HCEC 1CT (cell line): Measurements from ENCODE around the gene CHN2.
A peak's percentile ranks its signal among the peaks of the same experiment; 100 is the strongest.

Experiments used
- DNase-seq: peaks from one replicate; pipeline ENCODE4 v3.0.0-alpha.2; 2017

Gene CHN2

DNA sequence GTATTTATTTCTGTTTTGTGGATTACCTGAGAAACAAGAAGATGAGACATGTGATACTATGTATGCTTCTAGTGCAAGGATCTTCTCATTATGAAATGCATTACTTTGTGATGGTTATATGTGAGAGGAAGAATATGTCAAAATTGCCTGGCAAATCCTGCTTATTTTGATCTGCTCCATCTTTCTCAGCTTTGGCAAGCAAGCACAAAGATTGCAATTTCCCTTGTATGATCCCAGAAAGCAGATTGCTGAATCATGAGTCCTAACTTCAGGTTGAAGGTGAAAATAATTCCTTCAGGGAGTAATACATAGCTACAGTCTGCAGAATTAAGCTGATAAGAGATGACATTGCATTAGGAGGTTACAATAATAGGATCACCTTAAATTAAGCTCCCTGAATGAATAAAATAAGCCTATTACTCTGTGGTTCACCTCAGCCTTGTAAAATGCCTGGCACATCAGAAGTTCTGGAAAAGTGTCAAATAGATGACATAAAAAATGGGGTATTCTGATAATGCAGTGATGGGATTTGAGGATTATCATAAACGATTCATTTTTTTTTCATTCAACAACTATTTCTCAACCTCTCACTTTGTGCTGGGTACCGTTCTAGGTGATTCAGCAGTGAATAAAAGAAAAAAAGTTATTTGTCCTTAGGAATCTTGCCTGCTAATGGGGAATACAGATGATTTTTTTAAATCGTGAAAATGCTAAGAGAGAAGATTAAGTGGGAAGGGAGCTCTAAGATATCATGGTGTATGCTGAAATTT is 120.7 kb downstream of the CHN2 start:
- no peak for DNase-seq

DNA sequence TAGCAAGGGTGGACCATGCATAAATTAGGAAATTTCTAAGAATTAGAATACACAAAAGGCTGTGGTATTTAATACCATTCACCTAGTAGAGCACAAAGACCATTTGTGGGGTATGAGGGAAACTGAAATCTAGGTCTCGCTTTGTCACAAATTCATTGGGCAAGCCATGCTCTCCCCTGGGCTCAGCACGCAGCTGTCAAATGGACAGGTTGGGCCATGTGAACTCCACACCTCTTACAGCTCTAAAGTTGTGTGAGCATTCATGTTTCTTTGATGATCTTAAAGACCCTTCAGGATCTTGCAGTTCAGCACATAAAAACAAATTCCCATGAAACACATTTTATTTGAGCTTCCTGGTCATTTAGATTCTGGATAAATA is 121.3 kb downstream of the CHN2 start:
- DNase-seq: no peak

DNA sequence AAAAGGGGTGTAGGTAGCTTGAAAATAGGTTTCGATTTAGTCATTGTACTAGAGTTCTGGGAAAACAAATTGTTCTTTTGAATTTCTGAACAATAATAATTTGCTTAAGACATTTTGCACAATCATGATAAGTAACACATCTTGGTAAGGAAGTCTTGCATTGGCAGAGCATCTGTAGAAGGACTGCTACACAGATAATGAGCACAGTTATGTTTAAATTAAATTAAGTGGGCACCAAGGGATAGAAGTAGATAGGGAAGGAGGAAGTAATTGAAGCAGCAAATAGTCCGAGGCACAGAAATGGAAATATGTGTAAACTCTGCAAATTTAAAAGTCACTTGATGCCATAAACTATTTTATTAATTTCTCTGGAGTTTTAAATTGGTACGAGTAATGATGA is 122.4 kb downstream of the CHN2 start:
- DNase-seq: no peak

DNA sequence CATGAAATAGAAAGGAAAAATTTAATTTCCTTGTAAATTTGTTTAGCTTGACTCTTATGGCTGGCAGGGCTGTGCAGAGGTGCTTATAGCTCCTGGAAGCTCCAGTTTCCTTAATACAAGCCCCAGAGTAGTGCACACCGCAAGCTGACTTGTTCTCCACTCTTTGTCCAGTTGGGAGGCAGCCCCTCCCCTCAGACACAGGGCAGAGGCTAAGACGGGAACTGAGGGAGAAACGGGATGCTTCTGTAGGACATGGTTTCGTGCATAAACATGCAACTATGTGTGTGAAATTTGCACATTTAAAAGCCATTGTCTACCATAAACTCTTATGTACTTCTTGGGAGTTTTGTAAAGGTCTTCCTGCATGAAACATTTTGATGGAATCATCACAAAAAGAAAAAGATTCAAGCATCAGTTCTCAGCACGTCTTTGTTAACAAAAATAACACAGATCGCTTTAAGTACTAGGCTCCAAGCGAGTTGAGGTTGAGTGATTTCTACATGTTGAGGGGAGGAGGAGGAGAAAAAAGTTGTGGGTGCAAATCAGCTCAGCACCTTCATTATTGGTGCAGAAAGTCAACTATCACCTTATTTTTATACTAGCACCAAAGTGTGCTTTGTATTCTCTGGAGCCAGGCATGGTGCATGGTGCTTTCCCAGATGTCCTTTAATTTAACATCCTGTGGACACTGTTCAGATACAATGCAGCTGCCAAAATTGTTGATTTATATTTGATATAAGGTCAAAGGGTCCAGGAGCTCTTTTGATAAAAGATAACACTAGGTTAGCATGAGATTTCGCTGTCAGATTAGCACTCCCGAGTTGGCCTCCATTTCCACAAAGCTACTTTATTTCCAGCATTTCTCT is 124.5 kb downstream of the CHN2 start:
- DNase-seq: no peak

DNA sequence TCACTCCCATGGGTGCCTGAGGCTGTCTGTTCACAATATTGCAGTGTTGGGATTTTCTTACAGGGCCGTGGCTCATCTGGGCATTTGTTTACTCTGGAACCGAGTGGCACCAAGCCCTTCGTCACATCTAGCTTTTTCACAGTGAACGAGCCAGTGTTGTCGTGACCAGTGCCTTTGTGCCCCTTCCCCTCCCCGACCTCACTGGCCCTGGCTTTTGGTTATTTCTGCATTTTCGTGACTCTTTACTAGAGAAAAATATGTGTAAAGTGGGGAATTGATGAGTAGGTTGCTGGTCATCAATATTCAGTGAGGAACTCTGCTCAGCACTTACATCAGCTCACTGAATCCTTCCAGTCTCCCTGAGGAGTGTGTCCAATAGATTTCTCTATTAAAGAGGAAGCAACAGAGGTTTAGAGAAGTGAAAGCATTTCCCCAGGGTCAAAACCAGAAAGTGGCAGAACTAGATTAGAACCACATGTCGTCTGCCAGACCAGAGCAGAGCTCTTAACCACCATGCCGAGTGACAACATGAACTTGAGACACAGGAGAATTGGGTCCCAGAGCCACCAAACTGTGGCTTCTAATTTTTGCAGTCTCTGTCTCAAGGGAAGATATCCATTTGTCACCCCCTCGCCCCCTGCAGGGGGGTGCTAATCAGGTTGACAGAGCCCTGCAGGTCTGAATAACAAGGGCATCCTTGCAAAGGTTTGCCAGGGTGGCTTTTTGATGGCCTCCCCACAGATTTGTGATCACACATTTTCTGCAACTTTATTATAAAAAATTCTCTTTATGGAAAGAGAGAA is 125.3 kb downstream of the CHN2 start:
- no peak for DNase-seq

DNA sequence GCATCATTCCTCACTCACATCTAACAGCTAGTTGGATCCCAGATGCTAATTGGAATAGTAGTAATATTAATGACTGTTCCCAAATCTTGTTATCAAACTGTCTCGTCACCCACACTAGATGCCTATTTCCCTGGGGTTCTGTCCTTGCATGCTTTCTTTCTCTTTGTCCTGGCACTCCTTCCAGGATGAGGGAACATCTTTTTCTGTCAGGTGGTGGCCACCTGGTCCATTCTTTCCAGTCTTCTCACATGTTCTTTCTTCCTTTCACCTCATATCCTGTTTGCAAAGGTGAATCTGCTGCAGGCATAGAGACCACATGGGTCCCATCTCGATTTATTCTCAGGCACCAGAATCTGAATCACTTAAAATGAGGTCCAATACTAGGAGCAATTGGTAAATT is 126.0 kb downstream of the CHN2 start:
- no peak for DNase-seq

DNA sequence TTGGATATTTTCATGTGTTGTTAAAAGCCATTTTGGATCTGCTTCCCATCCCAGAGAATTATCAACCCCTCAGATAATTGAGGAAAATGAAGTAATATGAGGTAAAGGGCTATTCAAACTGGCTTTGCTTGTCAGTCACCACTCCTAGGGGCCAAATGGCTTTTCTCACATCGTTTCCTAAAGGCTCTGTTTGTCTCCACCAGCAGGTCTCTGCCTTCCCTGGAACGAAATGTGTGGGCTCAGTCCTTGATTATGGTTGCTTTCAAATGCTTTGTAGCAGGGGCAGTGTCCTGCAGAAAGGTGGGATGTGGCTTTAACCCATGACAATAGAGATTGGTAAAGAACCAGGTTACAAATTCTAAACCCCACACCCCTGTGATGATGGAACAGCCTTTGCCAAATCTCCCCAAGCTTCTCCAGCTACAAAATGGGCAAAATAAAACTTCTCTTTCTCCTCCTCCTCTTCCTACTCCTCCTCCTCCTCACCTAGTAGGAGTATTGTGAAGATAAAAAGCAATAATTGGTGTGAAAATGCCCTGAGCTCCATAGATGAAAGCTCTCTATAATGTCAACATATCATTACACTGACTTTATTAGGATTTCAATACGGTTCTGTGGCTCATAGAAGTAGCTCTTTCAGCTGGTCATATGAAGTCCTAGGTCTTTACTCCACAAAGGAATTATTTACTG is 127.6 kb downstream of the CHN2 start:
- DNase-seq: no peak

GRCh38 chr7:29325476-29325875 is 130.9 kb downstream of the CHN2 start:
- DNase-seq: no peak

- DNase-seq: no peak
These were observed 132.3 kb downstream of the CHN2 start for GRCh38 chr7:29326864-29327263.

- DNase-seq: no peak
These were observed 132.9 kb downstream of the CHN2 start for GRCh38 chr7:29327455-29327854.

- no peak for DNase-seq
These were observed 133.5 kb downstream of the CHN2 start for GRCh38 chr7:29328045-29328444.

- peak; percentile 1 for DNase-seq
These were observed 134.2 kb downstream of the CHN2 start for GRCh38 chr7:29328811-29329210.

GRCh38 chr7:29329686-29330085 is 135.1 kb downstream of the CHN2 start:
- DNase-seq: no peak

GRCh38 chr7:29330136-29330535 is 135.6 kb downstream of the CHN2 start:
- DNase-seq: no peak

GRCh38 chr7:29331163-29331562 is 136.6 kb downstream of the CHN2 start:
- no peak for DNase-seq

GRCh38 chr7:29332042-29332811 is 137.7 kb downstream of the CHN2 start:
- no peak for DNase-seq

DNA sequence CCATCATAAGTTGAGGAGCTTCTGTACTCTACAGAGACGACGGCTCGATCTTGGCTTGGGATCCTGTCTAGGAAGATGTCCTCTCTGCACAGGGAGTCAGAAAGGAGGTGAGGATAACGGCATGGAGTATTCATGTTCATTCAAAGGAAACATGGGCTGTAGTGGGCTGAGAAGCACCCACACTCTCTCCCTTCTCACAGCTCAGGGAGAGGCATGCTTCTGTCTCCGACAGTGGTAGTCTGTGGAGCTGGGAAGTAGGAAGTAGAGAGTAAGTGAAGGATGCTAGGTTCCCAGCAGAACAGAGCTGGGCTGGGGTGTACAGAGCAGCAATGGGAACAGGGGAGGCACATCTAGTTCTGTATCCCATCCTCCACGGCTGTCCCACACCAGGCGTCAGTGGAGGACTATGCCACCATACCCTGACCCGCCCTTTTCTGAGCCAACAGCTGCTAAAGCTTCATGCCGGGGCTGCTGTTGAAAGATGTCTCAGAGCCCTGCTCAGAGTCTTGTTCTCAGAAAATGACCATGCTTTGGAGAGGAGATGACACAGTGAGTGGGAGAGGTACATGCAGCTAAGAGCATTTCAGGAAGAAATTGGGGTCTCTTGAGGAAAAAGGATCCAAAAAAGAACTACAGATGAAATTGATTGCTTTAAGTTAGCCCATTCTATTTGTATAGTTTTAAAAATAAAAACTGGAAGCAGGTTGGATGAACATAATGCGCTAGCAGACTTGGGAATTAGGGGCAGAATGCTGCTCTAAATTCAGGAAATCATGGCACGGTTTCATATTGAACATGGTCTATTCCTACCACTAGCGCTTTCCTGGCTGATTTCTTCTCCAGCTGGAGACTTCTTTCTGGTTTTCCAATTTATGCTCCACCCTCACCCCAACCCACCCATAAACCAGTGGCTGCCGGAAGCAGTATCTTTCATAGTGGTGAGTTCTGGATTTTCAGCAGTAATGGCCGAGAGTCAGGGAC is 138.6 kb downstream of the CHN2 start:
- no peak for DNase-seq

DNA sequence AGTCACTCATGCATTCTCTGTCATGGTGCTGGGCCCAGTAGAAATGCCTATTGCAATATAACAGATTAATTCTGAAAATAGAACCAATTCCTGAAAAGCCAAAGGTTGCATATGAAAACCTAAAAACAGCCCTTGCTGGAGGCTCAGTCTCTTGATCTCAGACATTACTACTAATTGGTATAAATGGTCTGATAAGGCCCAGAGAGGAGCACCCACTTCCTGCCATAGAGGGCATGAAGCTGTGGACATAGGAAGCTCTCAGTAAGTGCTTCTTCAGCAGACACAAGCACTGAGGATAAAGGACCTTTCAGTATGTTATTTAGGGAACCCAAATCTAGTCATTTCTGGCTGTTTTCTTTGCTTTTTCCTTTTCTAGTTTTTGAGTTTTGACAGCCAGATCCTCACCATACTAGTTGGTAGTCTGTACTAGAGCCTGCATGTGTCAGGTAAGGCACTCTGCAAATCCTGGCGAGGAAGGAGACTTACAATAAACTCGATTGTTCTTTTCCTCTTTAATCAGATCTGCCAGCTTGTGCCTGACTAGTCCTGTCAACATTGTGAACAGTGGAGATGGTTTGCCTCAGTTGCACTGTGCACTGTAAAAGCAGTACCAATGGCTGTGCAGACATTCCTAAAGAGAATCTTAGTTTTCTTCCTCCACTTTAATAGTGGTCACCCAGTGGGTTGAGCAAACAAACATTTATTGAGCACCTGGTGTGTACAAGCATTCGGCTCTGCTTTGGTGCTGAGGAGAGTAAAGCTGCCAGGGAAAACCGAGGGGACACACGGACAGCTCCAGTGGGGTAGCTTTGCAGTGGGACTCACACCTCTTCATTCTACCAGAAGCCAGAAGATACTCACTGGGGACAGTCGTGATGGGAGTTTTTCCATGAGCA is 140.9 kb downstream of the CHN2 start:
- no peak for DNase-seq

- no peak for DNase-seq
These were observed 143.1 kb downstream of the CHN2 start for GRCh38 chr7:29337546-29338116.
